GM12801 (cell line): Measurements from ENCODE around the gene SNRPA1.

Experiments
- TF ChIP-seq, protein P1 (sequence below): IDR thresholded peaks from one replicate; pipeline ENCODE4 v1.5.1; 2011; ENCODE audit warnings: control low read depth; ENCODE audit not compliant: insufficient read length; ENCODE audit errors: extremely low read depth

The SNRPA1 gene

DNA sequence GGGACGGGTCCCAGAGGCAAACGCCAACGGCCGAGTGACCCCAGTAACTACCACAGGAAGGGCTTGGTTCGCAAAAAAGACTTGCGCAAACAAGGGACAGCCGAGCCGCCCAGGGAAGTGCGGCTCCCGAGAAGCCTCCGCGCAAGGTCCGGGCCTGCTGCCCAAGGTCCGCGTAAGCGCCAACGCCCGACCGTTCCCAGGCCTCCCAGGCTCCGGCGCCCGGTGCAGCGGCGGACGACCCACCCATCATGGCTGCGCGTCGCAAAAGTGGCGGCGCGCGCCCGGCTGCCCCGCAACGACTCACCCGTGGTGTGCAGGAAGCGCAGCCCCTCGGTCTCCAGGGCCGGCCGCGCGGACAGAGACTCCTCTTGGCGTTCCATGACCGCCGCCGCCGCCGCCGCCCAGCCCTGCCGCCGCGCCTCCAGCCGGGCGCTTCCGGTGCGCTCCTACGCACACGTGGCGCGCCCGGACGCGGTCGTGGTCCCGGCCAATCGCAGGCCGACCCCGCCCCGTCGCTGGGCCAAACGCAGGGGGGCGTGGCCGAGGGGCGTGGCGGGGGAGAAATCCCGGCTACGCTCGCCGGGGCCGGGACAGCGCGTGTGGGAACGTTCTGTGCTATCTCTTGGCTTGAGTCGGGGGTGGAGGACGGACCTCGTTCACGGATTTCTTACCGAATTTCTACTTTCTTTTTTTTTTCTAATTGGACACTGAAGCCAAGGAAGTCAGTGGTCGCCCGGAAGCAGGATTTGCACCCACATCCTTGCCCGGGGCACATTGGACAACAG is 17.8 kb downstream of the SNRPA1 start, which contains the start of gene SELENOS:
SELENOS (minus strand) TSS at position 448 of the 785 bp plus-strand sequence; CDS start at position 380, 68 bp downstream.
- TF ChIP-seq, protein P1, sequence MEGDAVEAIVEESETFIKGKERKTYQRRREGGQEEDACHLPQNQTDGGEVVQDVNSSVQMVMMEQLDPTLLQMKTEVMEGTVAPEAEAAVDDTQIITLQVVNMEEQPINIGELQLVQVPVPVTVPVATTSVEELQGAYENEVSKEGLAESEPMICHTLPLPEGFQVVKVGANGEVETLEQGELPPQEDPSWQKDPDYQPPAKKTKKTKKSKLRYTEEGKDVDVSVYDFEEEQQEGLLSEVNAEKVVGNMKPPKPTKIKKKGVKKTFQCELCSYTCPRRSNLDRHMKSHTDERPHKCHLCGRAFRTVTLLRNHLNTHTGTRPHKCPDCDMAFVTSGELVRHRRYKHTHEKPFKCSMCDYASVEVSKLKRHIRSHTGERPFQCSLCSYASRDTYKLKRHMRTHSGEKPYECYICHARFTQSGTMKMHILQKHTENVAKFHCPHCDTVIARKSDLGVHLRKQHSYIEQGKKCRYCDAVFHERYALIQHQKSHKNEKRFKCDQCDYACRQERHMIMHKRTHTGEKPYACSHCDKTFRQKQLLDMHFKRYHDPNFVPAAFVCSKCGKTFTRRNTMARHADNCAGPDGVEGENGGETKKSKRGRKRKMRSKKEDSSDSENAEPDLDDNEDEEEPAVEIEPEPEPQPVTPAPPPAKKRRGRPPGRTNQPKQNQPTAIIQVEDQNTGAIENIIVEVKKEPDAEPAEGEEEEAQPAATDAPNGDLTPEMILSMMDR: no peak

- TF ChIP-seq, protein P1: no peak
Observed at GRCh38 chr15:101276501-101277037, 18.5 kb downstream of the SNRPA1 start.

DNA sequence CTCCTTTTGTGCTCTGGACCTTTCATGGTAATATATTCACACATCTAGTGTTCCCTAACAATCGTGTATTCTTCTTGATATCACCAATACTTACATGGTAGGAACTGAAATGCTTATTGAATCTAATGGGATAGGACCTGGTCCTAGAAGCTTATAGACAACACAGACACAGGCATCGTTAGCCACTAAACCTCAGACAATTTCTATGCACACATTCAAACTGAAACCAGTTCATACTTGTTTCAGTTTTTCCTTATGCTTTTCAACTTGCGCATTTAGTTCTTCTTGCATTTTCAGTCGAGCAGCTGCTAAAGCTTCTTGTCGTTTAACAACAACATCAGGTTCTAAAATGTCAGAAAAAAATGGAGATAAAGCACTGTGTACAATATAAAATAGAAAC is 20.0 kb downstream of the SNRPA1 start:
- TF ChIP-seq, protein P1: no peak

DNA sequence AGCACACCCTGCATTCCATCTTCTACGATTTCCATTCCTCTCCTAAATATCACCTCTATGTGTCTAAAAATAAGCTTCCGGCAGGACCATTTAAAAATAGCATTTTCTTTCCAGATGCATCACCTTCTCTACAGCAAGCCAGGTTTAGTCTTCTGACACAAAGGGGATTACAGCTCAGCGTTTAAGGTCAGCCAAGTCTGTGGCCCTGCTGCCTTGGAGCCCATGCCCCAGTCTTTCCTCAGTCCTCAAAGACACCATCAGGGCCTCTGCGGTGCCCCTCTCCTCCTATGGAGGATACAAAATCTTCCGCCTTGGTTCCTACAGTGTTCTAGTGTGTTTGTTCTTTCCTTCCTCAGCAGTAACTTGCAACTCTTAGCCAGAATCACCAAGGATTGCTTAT is 21.5 kb downstream of the SNRPA1 start:
- TF ChIP-seq, protein P1: no peak

- TF ChIP-seq, protein P1: no peak
Observed at GRCh38 chr15:101272584-101272983, 22.5 kb downstream of the SNRPA1 start.

GRCh38 chr15:101269479-101270223 is 25.4 kb downstream of the SNRPA1 start:
- TF ChIP-seq, protein P1: no peak
